COR-L47 (cell line): ENCODE results near the gene KRTAP10-12.
A peak's percentile ranks its signal among the peaks of the same experiment; 100 is the strongest.
"Not testable (repeated sequence)": the region's sequence is repeated elsewhere in the genome, so short reads cannot be mapped to it uniquely, and the experiment has no call there.

Experiments used
- DNase-seq: peaks from one replicate; lab custom pipeline; 2025; lab: John Stamatoyannopoulos, UW

Gene KRTAP10-12, protein sequence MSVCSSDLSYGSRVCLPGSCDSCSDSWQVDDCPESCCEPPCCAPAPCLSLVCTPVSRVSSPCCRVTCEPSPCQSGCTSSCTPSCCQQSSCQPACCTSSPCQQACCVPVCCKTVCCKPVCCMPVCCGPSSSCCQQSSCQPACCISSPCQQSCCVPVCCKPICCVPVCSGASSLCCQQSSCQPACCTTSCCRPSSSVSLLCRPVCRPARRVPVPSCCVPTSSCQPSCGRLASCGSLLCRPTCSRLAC

DNA sequence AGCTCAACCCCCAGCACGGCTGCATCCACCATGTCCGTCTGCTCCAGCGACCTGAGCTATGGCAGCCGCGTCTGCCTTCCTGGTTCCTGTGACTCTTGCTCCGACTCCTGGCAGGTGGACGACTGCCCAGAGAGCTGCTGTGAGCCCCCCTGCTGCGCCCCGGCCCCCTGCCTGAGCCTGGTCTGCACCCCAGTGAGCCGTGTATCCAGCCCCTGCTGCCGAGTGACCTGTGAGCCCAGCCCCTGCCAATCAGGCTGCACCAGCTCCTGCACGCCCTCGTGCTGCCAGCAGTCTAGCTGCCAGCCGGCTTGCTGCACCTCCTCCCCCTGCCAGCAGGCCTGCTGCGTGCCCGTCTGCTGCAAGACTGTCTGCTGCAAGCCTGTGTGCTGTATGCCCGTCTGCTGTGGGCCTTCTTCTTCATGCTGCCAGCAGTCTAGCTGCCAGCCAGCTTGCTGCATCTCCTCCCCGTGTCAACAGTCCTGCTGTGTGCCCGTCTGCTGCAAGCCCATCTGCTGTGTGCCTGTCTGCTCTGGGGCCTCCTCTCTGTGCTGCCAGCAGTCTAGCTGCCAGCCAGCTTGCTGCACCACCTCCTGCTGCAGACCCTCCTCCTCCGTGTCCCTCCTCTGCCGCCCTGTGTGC is at the start of gene KRTAP10-12:
Gene KRTAP10-12 (plus strand): TSS at position 1 of the 639 bp plus-strand sequence. CDS start 30 bp downstream, at position 31.
- not testable (repeated sequence) for DNase-seq

DNA sequence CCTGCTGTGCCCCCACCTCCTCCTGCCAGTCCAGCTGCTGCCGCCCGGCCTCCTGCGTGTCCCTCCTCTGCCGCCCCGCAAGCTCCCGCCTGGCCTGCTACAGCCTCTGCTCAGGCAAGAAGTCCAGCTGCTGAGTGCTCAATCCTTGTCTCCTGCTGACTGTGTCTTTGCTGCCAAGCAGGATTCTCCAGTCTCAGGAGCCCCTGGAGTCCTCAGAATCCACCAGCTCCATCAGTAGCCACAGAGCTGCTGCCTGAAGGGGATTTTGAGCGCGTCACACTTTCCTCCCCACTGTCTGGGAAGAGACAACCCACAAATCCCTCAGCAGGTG is 49.8 kb upstream of the KRTAP10-12 start:
- peak; percentile 87 for DNase-seq

DNA sequence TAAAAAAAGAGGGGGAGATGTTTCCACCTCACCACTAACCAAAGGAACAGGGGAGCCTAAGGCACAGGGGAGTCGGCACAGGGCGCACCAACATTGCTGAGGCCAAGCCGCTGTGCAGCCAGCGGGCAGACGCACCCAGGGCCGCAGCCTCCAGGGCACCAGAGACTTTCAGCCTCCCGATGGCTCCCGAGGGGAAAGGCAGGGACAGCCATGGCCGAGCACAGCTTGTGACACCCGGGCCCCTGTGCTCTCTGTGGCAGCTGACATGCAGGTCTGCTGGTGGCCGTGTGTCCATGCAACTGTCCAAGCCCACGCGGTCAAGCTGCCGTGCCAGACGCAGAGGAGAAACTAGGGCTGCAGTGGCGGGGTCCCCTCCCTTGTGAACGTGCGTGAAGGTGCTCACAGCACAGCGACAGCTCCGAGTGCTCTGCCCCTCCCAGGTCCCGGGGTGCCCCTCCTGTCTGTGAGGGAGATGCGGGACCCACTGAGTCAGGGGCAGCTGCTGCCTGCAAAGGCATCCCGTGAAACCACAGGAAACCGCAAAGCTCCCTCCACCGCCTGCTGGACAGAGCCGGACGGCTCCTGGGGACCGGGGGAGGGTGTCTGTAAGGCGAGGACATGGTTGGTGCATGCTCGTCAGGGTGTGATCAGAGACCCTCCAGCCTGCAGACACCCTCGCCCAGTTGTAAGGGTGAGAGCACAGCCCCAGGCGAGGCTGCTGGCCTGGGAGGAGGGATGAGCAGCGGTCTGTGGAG is 48.2 kb upstream of the KRTAP10-12 start:
- DNase-seq, result no peak

DNA sequence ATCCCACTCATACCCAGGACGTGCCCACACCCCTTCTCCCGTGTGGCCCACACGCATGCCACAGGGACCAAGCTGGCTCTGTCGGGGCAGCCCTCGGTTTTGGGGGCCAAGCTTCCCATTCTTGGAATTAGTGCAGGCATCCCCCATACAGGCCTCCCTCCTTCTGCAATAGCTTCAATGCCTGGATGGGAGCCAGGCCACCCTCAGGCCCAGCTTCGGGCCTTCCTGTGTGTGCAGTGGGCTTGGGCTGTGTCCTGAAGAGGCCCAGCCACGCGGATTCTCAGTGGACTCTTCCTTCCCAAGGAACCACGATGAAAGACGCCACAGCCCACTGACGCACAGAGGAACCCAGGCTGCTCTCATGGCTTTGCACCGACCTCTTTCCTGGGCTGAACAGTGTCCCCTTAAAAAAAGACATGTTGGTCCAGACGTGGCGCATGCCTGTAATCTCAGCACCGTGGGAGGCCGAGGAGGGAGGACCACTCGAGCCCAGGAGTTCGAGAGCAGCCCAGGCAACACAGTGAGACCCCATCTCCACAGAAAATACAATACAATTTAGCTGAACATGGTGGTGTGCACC is 47.4 kb upstream of the KRTAP10-12 start:
- DNase-seq, result no peak

DNA sequence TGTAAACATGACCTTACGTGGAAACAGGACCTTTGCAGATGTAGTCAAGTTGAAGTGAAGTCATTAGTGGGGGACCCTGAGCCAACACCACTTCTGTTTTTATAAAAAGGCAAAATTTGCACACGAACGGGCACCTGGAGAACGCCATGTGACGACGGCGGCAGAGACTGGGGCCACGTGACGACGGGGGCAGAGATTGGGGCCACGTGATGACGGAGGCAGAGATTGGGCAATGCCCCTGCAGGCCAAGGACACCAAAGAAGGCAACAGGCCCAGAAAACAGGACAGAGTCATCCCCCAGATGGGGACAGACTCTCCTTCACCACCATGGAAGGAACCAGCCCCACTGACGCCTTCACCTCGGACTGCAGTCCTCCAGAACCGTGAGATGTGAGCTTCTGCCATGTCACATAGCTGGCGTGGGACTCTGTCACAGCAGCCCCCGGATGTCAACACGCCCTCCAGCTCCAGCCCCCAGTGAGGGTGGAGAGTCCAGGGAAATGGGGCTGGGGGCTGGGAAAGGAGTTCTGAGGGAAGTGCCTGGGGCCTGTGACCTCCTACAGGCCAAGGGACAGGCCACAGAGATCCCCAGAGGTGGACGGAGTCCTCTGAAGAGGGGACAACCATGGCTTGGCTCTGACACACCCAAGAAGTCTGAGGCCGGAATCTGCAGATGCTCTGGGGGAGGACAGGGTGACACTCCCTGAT is 46.6 kb upstream of the KRTAP10-12 start:
- DNase-seq, result no peak

DNA sequence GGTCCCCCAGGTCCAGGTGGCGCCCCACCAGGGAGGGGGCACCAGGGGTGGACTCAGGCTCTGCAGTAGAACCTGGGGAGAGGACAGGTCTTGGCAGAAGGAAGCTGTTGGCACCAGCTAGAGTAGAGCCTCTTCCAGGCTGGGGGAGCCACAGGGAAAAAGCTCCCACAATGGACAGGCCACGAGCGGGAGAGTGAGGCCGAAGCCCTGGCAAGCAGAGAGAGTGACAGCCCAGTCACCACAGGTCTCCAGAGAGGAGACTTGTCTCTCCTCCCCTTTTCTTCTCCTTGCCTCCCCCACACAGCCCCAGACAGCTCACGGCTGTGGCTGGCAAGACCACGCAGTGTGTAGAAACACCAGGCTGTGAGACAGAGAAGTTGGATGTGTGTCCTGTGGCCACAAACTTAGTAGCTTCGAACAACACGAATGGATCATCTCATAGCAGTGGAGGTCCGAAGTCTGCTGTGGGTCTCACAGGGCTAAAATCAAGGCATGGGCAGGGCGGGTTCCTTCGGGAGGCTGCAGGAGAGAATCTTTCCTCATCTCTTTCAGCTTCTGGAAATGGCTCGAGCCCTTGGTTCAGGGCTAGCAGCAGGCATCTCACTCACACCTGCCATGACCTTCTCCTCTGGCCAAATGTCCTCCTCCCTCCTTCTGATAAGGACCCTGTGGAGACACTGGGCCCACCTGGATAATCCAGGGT is 45.8 kb upstream of the KRTAP10-12 start:
- no peak for DNase-seq

DNA sequence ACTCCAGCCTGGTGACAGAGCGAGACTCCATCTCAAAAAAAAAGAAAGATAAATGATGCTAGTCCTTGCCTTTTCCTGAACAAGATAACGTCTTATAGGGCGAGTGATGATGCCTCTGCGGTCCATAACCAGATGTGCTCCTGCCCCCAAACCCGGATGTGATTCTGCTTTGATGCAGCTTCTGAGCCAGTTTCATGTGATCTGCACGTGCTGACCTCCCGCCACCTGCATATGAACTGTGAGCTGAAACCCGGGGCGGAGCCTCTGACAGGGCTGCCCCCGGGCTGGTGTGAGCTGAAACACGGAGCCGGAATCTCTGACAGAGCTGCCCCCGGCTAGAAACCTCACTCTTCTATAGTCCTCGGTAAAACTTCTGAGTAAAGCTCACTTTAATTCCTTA is 43.8 kb upstream of the KRTAP10-12 start:
- peak; percentile 16 for DNase-seq

DNA sequence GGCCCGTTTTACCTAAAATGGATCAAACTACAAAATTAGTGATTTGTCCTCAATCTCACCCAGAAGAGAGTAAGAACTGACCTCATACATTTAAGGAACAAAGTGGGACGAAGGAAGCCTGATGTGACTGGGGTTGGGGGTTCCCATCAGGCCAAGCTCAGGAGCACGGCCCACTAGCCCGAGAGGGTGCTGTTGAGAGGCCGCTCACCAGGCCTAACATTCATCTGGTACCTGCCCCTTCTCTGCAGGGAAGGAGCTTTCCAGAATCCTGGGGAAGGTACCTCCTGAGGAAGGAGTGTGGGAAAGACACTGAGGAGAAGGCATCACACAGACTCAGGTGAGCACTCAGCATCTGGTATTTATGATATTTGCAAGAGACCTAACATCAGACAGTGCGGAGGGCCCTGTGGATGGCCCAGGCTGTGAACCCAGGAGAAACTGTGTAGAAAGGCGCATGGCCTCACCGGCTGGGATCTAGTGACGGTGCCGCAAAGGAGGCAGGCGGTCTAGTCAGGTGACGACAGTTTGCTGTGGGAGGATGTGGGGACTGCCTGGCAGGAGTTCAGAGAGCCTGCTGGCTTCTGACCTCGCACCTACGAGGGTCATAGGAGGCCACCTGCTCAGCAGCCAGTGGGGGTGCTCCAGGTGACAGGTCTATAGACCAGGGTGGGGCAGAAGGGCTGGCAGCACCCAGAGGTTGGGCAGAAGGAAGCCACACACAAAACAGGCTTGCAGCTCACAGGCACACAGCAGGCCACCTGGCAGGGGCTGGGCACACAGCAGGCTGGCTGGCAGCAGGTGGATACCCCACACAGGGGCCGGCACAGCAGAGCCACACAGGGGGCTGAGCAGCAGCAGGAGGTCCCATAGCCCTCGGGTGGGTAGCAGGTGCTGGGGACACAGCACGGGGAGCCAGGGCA is 43.1 kb upstream of the KRTAP10-12 start:
- peak; percentile 93 for DNase-seq

DNA sequence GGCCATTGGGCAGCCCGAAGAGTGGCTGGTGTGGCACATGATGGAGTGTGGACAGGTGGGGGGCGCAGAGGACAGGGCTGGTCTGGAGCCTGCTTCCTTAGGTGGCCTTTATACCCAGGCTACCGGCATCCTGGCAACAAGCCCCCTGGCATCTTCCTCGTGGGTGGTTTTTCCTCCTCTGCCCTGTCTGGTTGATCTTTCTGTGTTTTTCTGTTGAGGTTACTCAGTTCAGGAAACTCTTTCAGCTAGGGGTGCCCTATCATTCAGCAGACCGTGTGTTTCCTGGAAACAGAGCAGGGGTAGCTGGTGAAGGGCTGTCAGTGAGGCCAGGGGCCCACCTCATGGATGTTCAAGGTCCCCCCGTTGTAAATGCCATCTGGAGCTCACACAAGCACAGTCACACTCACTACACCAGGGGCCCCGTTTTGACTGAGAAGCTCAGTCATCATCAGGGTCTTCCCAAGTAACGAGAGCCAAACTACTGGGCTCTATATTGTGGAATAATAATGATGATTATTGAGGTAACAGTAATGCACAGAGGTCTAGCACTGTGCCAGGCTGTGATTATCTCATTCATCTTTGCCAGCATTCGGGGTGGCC is 42.3 kb upstream of the KRTAP10-12 start, which contains the start of gene KRTAP12-4:
Gene KRTAP12-4 (minus strand): TSS at position 84 of the 600 bp plus-strand sequence. CDS start 45 bp downstream, at position 39.
- no peak for DNase-seq

DNA sequence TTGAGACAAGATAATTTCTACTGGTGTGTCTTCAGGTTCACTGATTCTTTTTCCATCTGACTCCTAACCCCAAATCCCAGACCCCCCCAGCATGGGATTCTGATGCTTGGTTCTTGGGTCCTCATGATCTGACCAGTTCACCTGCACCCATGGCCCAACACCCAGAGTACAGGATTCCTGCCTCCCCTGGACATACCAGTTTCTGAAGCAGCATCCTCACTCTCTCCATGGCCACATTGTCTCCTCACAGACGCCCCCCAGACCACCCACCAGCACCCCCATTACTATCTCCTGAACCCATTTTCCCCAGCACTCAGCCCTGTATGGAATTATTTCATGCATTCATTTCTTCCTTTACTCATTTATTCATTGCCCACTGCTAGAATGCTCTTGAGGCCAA is 40.1 kb upstream of the KRTAP10-12 start:
- no peak for DNase-seq

DNA sequence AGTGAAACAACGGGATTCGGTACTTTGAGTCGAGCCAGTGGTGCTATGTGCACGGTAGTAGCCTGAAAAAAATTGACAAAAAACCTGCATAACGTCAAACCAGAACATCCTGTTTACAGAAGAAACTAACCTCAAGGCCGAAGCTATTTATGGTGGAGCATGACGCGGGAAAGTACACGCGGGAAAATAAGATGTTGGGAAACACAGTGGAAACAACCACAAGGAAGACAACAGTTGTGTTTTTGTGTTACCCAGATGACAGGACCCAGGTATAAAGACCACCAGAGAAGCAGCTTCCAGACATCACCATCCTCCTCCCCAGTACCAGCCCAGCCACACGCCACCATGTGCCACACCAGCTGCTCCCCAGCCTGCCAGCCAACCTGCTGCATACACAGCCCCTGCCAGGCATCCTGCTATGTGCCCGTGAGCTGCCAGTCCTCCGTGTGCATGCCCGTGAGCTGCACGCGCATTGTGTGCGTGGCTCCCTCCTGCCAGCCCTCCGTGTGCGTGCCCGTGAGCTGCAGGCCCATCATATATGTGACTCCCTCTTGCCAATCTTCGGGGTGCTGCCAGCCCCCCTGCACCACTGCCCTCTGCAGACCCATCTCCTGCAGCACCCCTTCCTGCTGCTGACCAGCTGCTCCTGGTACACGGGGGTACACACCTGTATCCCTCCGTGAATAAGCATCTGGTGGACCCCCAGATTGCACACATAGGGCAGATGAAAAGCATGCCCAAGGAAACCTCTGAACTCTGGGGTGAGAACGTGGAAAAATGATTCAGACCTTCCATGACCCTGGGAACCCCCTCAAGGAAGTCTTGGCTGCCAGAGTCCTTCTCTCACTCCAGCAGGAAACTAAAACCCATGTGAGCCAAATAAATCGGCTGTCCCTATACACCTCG is 39.1 kb upstream of the KRTAP10-12 start, which contains the start of gene KRTAP12-3:
Gene KRTAP12-3 (plus strand): TSS at position 298 of the 906 bp plus-strand sequence. CDS start 48 bp downstream, at position 346.
- no peak for DNase-seq

DNA sequence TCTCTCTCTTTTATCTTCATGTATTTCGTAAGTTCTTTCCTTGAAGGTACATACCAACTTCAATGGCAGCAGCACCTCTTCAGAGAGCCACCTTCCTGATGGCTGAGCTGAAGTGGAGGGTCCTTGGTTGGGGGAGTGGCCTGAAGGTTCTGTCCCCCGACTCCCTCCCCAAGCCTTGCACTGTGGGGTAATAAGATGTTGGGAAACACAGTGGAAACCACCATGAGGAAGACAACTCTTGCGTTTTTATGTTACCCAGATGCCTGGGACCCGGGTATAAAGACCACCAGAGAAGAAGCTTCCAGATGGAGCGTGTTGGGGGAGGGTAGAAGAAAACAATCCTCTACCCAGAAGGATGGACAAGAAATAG is 38.4 kb upstream of the KRTAP10-12 start:
- no peak for DNase-seq

DNA sequence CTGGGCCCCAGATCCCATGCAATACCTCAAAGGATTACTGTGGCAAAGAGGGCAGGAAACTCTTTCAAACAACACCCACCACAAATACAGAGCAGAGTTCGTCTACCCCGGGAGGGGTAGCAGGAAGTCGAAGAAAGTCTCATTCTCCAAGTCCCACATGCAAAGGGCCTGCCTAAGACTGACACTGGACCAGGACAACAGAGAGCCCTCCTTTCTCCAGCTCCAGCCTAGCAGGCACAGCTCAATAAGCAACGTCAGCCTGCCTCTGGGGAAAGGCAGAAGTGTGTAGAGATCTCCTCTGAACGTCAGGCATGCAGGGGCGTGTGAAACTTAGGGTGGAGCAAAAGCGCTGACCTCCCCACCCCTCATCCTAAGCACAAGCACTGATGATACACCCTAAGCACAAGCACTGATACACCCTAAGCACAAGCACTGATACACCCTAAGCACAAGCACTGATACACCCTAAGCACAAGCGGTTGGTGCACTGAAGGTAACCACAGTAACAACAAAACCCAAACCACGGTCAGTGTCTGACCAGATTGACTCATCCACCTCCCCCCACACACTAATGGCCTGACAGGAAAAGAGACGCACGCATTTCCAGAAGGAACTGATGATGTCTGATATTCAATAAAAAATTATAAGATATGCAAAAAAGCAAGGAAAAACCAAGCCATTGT is 37.9 kb upstream of the KRTAP10-12 start:
- no peak for DNase-seq

DNA sequence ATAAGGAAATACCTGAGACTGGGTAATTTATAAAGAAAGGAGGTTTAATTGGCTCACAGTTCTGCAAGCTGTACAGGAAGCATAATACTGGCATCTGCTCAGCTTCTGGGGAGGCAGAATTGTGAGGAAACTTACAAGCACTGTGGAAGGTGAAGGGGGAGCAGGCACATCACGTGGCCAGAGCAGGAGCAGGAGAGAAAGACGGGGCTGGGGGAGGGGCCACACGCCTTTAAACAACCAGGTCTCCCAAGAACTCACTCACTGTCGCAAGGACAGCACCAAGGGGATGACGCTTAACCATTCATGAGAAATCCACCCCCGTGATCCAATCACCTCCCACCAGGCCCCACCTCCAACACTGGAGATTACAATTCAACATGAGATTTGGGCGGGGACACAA is 35.4 kb upstream of the KRTAP10-12 start:
- not testable (repeated sequence) for DNase-seq

DNA sequence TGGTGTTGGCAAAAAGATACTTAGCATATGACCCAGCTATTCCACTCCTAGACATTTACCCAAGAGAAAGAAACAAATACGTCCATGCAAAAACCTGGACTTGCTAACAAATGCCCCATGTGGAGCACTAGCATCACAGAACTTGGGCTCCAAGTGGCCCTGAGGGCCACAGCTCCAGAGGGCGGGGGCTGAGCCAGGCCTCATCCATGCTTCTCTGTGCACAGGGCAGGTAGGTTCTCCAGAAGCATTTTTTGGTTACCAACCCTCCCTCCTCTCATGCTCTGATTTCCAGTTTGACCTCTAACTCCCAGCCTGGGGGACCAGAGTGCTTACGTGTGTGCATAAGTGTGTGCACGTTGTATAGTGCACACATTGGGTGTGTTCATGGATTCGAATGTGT is 32.3 kb upstream of the KRTAP10-12 start:
- no peak for DNase-seq

DNA sequence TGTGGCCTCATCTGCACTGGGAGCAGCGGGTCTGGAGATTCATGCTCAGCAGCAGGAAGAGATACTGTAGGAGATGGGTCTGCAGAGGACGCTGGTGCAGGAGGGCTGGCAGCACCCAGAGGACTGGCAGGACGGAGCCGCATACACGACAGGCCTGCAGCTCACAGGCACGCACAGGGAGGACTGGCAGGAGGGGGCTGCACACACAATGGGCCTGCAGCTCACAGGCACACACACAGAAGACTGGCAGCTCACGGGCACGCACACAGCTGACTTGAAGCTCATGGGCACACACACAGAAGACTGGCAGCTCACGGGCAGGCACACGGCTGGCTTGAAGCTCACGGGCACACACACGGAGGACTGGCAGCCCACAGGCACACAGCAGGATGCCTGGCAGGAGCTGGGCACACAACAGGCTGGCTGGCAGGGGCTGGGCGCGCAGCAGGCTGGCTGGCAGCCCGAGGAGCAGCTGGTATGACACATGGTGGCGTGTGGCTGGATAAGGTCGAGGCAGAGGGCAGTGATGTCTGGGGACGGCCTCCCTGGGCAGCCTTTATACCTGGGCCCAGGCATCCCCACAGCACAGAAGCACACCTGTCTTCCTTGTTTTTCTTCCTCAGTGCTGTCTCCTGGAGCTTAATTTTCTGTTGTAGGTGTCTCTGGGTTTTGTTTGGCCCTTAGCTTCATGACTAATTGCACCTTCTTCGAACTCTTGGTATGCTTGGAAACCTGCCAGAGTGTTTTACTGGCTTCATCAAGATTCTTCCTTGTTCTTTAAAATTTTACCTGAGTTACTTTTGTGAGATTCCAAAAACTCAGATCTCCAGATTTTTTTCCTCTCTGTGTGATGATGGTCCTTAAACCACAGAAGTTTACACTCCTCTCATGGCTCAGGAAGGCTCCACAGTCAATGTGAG is 30.3 kb upstream of the KRTAP10-12 start, which contains the start of gene KRTAP12-2:
Gene KRTAP12-2 (minus strand): TSS at position 527 of the 920 bp plus-strand sequence. CDS start 41 bp downstream, at position 486.
- DNase-seq, result peak; percentile 92

DNA sequence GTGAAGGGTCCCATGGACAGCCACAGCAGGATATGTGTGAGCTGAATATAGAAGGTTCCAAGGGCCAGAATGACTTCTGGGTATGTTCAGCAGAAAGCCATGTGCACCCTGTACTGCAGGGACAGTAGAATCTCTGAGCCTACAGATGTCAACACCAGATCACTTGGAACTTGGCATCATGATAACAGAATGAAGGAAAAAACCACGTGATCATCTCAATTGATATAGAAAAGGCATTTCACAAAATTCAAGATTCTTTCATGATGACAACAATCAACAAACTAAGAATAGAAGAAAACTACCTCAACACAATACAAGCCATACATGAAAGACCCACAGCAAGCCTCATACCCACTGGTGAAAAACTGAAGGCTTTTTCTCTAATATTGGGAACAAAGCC is 29.4 kb upstream of the KRTAP10-12 start:
- DNase-seq, result no peak
